ENCODE measurements around the gene MTCH1. TPM values are rescaled to one million over a fixed set of nuclear protein-coding genes. Genes with fewer than 3 reads are reported as not detected.

Gene MTCH1
- total and polyA plus RNA-seq, 9 of the 15 experiments (the other 6 are each of a cell fraction or from before 2014, with no cell fraction given) = 7.9 to 161 (median 118) TPM

GRCh38 chr6:36954262-36954931 is 31.6 kb downstream of the MTCH1 start, which contains the start of gene PI16 (continued):
- TF ChIP-seq ARID4B (CRISPR knock-in tag; IDR thresholded peaks at IDR 0.05) (no peak), ZNF561 (CRISPR knock-in tag; conservative IDR thresholded peaks at IDR 0.05) (no peak), ZNF551 (CRISPR knock-in tag; IDR thresholded peaks at IDR 0.05) (no peak), GABPB1 (CRISPR knock-in tag; IDR thresholded peaks at IDR 0.05) (peak; percentile 28; the same call in 1 of the 2 replicates), FOXJ3 (CRISPR knock-in tag; IDR thresholded peaks at IDR 0.05) (no peak), CHCHD3 (CRISPR knock-in tag; IDR thresholded peaks at IDR 0.05) (no peak), NFRKB (IDR thresholded peaks at IDR 0.05; ENCODE audit: low read depth) (no peak), PATZ1 (CRISPR knock-in tag; IDR thresholded peaks at IDR 0.05; ENCODE audit: borderline replicate concordance) (no peak), U2AF1 (optimal IDR thresholded peaks at IDR 0.05; ENCODE audit: low read depth, low read length) (no peak), NFIX (CRISPR knock-in tag; IDR thresholded peaks at IDR 0.05; ENCODE audit: low read depth) (no peak), SETDB1 (IDR thresholded peaks at IDR 0.05; ENCODE audit: low read length) (no peak), PCBP1 (IDR thresholded peaks at IDR 0.05; ENCODE audit: low read depth, low read length, poor library complexity, severe bottlenecking) (no peak), SAFB (IDR thresholded peaks at IDR 0.05; ENCODE audit: borderline replicate concordance, low read depth, low read length) (no peak), POLR3G (IDR thresholded peaks at IDR 0.05; ENCODE audit: extremely low read depth, insufficient read length, insufficient replicate concordance) (no peak), ZNF282 (CRISPR knock-in tag; IDR thresholded peaks at IDR 0.05) (no peak), SPI1 (IDR thresholded peaks at IDR 0.05; ENCODE audit: borderline replicate concordance, low read depth, low read length) (peak; percentile 48; the same call in 1 of the 2 replicates), E2F4 (CRISPR knock-in tag; IDR thresholded peaks at IDR 0.05; ENCODE audit: low read depth) (no peak), ZHX1 (conservative IDR thresholded peaks at IDR 0.05; ENCODE audit: low read length) (no peak), BRD4 (IDR thresholded peaks at IDR 0.05) (no peak)
